K562 (cell line): ENCODE data around the gene FAM53B.

Experiments
- CTCF ChIP-seq, 3 experiments: IDR thresholded peaks in 2 of 3; conservative IDR thresholded peaks in 1 of 3; 2 replicates each; pipeline ENCODE4 v1.5.1; 2011 to 2012; ENCODE audit warnings: low read length in 3 of 3, mild to moderate bottlenecking in 3 of 3, control low read depth in 2 of 3, improper control_type of control experiment in 1 of 3, inconsistent platforms in 1 of 3, low read depth in 1 of 3, mixed read lengths in 1 of 3, moderate library complexity in 1 of 3; ENCODE audit not compliant: insufficient read depth in 2 of 3
- E2F8 ChIP-seq: fragments of 450-650 bp; IDR thresholded peaks from 2 replicates; pipeline ENCODE4 v1.7.1; 2018; ENCODE audit warnings: mild to moderate bottlenecking, low read depth; ENCODE audit not compliant: partially characterized antibody
- EGR1 ChIP-seq: fragments of 450-650 bp; conservative IDR thresholded peaks from 2 replicates; pipeline ENCODE4 v1.6.1; 2017; ENCODE audit warnings: mild to moderate bottlenecking
- FOXP1 ChIP-seq: sonication (generic); formaldehyde crosslinking; IDR thresholded peaks from 2 replicates; pipeline ENCODE4 v1.8.0; 2022; ENCODE audit warnings: mild to moderate bottlenecking, missing genetic modification reagents
- HLTF ChIP-seq: fragments of 450-650 bp; IDR thresholded peaks from 2 replicates; pipeline ENCODE4 v1.6.1; 2016
- MEF2D ChIP-seq: conservative IDR thresholded peaks from 2 replicates; pipeline ENCODE4 v1.6.1; 2016; ENCODE audit warnings: low read depth, missing genetic modification characterization, missing compliant biosample characterization
- MTA2 ChIP-seq: fragments of 450-650 bp; IDR thresholded peaks from 2 replicates; pipeline ENCODE4 v1.6.1; 2016; ENCODE audit warnings: low read depth
- POLR3A ChIP-seq: IDR thresholded peaks from 2 replicates; pipeline ENCODE4 v1.6.1; 2011; ENCODE audit warnings: borderline replicate concordance, mild to moderate bottlenecking, moderate library complexity; ENCODE audit not compliant: insufficient read length, insufficient read depth; ENCODE audit errors: extremely low read depth
- UBTF ChIP-seq, 2 experiments: IDR thresholded peaks; 2 replicates each; pipeline ENCODE4 v1.6.1; 2012; ENCODE audit warnings: improper control_type of control experiment in 2 of 2, low read depth in 2 of 2, low read length in 2 of 2, borderline replicate concordance in 1 of 2
- YY1 ChIP-seq, 3 experiments: IDR thresholded peaks; 2 replicates each; pipeline ENCODE4 v1.6.1; 2011; ENCODE audit warnings: low read length in 2 of 3, mild to moderate bottlenecking in 2 of 3, moderate library complexity in 2 of 3, borderline replicate concordance in 1 of 3, control low read depth in 1 of 3, low read depth in 1 of 3; ENCODE audit not compliant: insufficient read depth in 3 of 3, insufficient replicate concordance in 2 of 3, control insufficient read depth in 1 of 3, insufficient read length in 1 of 3; ENCODE audit errors: extremely low read depth in 1 of 3

GRCh38 chr10:124699471-124700292 is 44.5 kb downstream of the FAM53B start:
- TF ChIP-seq CTCF (IDR thresholded peaks at IDR 0.05 in 2 of 3, conservative IDR thresholded peaks at IDR 0.05 in 1 of 3; ENCODE audit: insufficient read depth in 2 of 3, low read depth in 1 of 3, low read length in 3 of 3) (no peak), HLTF (no peak), POLR3A (no peak), YY1 (IDR thresholded peaks at IDR 0.05; ENCODE audit: borderline replicate concordance in 1 of 3, control insufficient read depth in 1 of 3, extremely low read depth in 1 of 3, insufficient read depth in 3 of 3, insufficient read length in 1 of 3, insufficient replicate concordance in 2 of 3, low read depth in 1 of 3, low read length in 2 of 3) (no peak), E2F8 (no peak), UBTF (IDR thresholded peaks at IDR 0.05; ENCODE audit: borderline replicate concordance in 1 of 2, low read depth in 2 of 2, low read length in 2 of 2) (no peak), FOXP1 (CRISPR knock-in tag) (no peak), EGR1 (no peak), MEF2D (tag) (no peak), MTA2 (no peak)
